GM23338 (cell line): ENCODE measurements around the gene ACSL3.

Experiments used
- CREB1 ChIP-seq: fragments of 250-450 bp; sonication (Bioruptor Pico); IDR thresholded peaks from 2 replicates; pipeline ENCODE4 v1.5.0; 2020; ENCODE audit warnings: low read depth, mild to moderate bottlenecking, moderate library complexity
- EZH2 ChIP-seq: fragments of 200-600 bp; sonication (generic); IDR thresholded peaks from one replicate; pipeline ENCODE4 v1.8.0; 2017; ENCODE audit warnings: antibody characterized with exemption, mild to moderate bottlenecking, low read depth; ENCODE audit not compliant: unreplicated experiment
- EZH2phosphoT487 ChIP-seq: fragments of 200-600 bp; sonication (generic); IDR thresholded peaks from one replicate; pipeline ENCODE4 v1.8.1; 2018; ENCODE audit warnings: antibody characterized with exemption; ENCODE audit not compliant: unreplicated experiment
- JUNB ChIP-seq: IDR thresholded peaks from one replicate; pipeline ENCODE4 v1.6.1; 2016; ENCODE audit warnings: antibody characterized with exemption; ENCODE audit not compliant: unreplicated experiment
- POLR2AphosphoS5 ChIP-seq: IDR thresholded peaks from 2 replicates; pipeline ENCODE4 v1.6.1; 2016; ENCODE audit warnings: antibody characterized with exemption, low read depth
- STAT1 ChIP-seq: IDR thresholded peaks from one replicate; pipeline ENCODE4 v1.6.1; 2016; ENCODE audit warnings: antibody characterized with exemption; ENCODE audit not compliant: unreplicated experiment
- ZNF331 ChIP-seq: fragments of 250-450 bp; sonication (Bioruptor Pico); IDR thresholded peaks from 2 replicates; pipeline ENCODE4 v1.5.0; 2020; ENCODE audit warnings: low read depth, mild to moderate bottlenecking, moderate library complexity
- TF ChIP-seq, protein P1 (sequence below), 2 experiments: fragments of 200-600 bp in 1 of 2; sonication (generic) in 1 of 2; conservative IDR thresholded peaks; 2 replicates each; pipeline versions ENCODE4 v1.5.1 to v1.6.1; 2016 to 2017; ENCODE audit warnings: antibody characterized with exemption in 2 of 2, low read depth in 2 of 2, mild to moderate bottlenecking in 2 of 2, moderate library complexity in 1 of 2
- TF ChIP-seq, protein P2 (sequence below): IDR thresholded peaks from one replicate; pipeline ENCODE4 v1.6.1; 2018; ENCODE audit warnings: antibody characterized with exemption; ENCODE audit not compliant: unreplicated experiment
- TF ChIP-seq, protein P3 (sequence below): IDR thresholded peaks from 2 replicates; pipeline ENCODE4 v1.6.1; 2016; ENCODE audit warnings: antibody characterized with exemption

DNA sequence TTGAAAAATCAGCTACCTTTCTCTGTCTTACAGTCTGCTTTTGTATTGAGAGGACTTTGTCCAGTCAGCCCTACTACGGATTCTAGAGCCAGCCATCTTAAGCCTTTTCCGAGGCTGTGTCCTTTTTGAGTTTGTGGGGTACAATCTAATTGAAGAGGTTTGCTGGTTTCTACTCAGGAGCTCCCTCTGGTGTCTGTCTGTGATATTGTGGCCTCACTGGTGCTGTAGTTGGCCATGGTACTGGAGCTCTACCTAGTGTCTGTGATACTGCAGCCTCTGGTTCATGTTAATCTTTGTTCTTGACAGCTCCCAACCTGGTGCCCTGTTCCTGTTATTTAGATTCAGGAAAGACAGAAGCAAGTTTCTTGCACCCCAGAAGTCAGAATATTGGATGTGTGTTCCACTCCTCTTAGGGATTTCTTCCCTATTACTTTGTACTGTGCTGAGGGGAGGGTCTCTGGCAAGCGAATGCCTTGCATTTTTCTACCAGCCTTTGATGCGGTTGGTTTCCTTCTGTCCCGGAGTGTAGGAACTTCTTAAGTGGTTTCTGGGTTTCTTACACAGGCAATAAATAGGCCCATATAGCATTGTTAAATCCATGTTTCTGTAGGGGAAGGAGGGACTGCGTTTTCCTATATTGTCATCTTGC is 78.5 kb downstream of the ACSL3 start:
- TF ChIP-seq EZH2: no peak
- TF ChIP-seq, protein P1, sequence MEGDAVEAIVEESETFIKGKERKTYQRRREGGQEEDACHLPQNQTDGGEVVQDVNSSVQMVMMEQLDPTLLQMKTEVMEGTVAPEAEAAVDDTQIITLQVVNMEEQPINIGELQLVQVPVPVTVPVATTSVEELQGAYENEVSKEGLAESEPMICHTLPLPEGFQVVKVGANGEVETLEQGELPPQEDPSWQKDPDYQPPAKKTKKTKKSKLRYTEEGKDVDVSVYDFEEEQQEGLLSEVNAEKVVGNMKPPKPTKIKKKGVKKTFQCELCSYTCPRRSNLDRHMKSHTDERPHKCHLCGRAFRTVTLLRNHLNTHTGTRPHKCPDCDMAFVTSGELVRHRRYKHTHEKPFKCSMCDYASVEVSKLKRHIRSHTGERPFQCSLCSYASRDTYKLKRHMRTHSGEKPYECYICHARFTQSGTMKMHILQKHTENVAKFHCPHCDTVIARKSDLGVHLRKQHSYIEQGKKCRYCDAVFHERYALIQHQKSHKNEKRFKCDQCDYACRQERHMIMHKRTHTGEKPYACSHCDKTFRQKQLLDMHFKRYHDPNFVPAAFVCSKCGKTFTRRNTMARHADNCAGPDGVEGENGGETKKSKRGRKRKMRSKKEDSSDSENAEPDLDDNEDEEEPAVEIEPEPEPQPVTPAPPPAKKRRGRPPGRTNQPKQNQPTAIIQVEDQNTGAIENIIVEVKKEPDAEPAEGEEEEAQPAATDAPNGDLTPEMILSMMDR (conservative IDR thresholded peaks at IDR 0.05; ENCODE audit: low read depth in 2 of 2): peak; percentile 91 to 94
- TF ChIP-seq, protein P2, sequence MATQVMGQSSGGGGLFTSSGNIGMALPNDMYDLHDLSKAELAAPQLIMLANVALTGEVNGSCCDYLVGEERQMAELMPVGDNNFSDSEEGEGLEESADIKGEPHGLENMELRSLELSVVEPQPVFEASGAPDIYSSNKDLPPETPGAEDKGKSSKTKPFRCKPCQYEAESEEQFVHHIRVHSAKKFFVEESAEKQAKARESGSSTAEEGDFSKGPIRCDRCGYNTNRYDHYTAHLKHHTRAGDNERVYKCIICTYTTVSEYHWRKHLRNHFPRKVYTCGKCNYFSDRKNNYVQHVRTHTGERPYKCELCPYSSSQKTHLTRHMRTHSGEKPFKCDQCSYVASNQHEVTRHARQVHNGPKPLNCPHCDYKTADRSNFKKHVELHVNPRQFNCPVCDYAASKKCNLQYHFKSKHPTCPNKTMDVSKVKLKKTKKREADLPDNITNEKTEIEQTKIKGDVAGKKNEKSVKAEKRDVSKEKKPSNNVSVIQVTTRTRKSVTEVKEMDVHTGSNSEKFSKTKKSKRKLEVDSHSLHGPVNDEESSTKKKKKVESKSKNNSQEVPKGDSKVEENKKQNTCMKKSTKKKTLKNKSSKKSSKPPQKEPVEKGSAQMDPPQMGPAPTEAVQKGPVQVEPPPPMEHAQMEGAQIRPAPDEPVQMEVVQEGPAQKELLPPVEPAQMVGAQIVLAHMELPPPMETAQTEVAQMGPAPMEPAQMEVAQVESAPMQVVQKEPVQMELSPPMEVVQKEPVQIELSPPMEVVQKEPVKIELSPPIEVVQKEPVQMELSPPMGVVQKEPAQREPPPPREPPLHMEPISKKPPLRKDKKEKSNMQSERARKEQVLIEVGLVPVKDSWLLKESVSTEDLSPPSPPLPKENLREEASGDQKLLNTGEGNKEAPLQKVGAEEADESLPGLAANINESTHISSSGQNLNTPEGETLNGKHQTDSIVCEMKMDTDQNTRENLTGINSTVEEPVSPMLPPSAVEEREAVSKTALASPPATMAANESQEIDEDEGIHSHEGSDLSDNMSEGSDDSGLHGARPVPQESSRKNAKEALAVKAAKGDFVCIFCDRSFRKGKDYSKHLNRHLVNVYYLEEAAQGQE: peak; percentile 42
- no peak for TF ChIP-seq POLR2AphosphoS5
- TF ChIP-seq JUNB: no peak
- no peak for TF ChIP-seq EZH2phosphoT487
- TF ChIP-seq CREB1: no peak
- TF ChIP-seq, protein P3, sequence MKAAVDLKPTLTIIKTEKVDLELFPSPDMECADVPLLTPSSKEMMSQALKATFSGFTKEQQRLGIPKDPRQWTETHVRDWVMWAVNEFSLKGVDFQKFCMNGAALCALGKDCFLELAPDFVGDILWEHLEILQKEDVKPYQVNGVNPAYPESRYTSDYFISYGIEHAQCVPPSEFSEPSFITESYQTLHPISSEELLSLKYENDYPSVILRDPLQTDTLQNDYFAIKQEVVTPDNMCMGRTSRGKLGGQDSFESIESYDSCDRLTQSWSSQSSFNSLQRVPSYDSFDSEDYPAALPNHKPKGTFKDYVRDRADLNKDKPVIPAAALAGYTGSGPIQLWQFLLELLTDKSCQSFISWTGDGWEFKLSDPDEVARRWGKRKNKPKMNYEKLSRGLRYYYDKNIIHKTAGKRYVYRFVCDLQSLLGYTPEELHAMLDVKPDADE: no peak
- no peak for TF ChIP-seq ZNF331
- TF ChIP-seq STAT1: no peak
